ENCODE results near the gene MRPL34. TPM values are rescaled to one million over a fixed set of nuclear protein-coding genes. Genes with fewer than 3 reads are reported as not detected.

Gene MRPL34
- polyA plus RNA-seq: 100 to 1,000 TPM in 1 of 2 donors, 10 to 100 TPM in 1; 72.1 to 102 TPM

DNA sequence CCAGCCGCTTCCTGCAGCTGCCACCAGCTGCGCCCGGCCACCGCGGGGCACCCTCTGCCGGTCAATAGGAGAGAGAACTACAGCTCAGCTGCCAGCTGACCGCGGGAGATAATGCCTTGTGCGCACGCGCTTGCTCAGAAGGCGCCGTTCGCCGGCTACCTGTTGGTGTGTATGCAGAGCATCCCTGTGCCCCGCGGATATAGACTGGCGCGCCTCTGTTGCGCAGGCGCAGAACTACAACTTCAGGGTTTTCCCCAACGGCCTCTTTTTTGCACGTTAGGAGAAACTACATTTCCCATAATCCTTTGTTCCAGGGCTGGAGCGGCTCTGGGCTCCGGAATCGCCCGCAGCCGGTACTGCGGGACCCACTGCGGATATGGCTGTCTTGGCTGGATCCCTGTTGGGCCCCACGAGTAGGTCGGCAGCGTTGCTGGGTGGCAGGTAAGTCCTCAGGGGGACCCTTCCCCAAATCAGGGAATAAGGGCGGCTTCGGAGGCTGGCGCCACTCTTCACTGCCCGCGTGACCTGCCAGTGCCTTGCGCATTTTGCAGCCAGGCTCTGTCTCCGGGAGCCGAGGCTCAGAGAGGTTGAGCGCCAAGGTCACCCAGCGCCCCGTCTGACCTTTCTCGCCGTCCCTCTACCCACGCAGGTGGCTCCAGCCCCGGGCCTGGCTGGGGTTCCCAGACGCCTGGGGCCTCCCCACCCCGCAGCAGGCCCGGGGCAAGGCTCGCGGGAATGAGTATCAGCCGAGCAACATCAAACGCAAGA is at the start of gene MRPL34:
Gene MRPL34 (plus strand): TSS at position 356 of the 768 bp plus-strand sequence. CDS start 21 bp downstream, at position 377.
- Histone ChIP-seq H3K27me3 (ENCODE audit: control insufficient read depth in 1 of 2, insufficient read depth in 2 of 2, low read length in 2 of 2) (no peaks in the 10 kb centered on the region), H3K4me3 (ENCODE audit: low read depth in 1 of 2, low read length in 2 of 2) (peak within 1 kb of the TSS; percentile 71 to 80), H3K4me1 (ENCODE audit: control insufficient read depth in 2 of 2, insufficient read depth in 2 of 2, low read length in 1 of 2) (peaks cover 4 to 16% of the 10 kb centered on the region in 2 donors), H3K27ac (ENCODE audit: low read depth in 2 of 2, low read length in 1 of 2) (peak within 1 kb of the TSS; percentile 95), H3K36me3 (ENCODE audit: control insufficient read depth in 2 of 2, insufficient read depth in 2 of 2, low read length in 1 of 2) (peaks cover 0 to 3% of the 10 kb centered on the region in 2 donors), H3K9me3 (ENCODE audit: control insufficient read depth in 2 of 2, insufficient read depth in 1 of 2, low read depth in 1 of 2, low read length in 1 of 2) (no peaks in the 10 kb centered on the region)
- 0 to 1% methylated on average over 55 of the region's 55 CpGs for WGBS, 2 donors

DNA sequence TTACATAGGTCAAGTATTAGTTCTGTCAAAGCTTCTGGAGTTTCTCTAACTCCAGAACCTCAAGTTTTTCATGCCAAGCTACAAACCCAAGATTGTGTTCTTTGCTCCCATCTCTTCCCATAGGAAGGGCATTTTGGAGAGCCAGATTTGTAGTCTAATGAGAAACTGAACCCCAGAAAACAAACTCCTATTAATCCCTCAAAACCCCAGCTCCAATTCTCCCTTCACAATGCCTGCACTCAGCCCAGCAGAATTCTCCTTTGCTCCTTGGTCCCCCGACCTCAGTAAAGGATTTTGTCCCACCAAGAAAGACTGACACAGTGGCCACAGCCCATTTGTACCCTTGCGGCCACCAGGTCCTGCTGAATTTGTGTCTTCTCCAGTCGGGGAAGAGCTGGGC is 49.5 kb upstream of the MRPL34 start:
- 83 to 86% methylated on average over 3 of the region's 3 CpGs for WGBS, 2 donors
- no peaks in the 10 kb centered on the region for H3K36me3 ChIP-seq (ENCODE audit: control insufficient read depth in 2 of 2, insufficient read depth in 2 of 2, low read length in 1 of 2)
- peaks cover 0 to 3% of the 10 kb centered on the region in 2 donors for H3K9me3 ChIP-seq (ENCODE audit: control insufficient read depth in 2 of 2, insufficient read depth in 1 of 2, low read depth in 1 of 2, low read length in 1 of 2)
- H3K27me3 ChIP-seq (ENCODE audit: control insufficient read depth in 1 of 2, insufficient read depth in 2 of 2, low read length in 2 of 2): no peaks in the 10 kb centered on the region
- no peak overlapping the region for H3K27ac ChIP-seq (ENCODE audit: low read depth in 2 of 2, low read length in 1 of 2)
- H3K4me3 ChIP-seq (ENCODE audit: low read depth in 1 of 2, low read length in 2 of 2): no peak overlapping the region
- H3K4me1 ChIP-seq (ENCODE audit: control insufficient read depth in 2 of 2, insufficient read depth in 2 of 2, low read length in 1 of 2): peaks cover 0 to 2% of the 10 kb centered on the region in 2 donors

GRCh38 chr19:17259118-17259780 is 46.4 kb upstream of the MRPL34 start:
- Histone ChIP-seq H3K9me3 (ENCODE audit: control insufficient read depth in 2 of 2, insufficient read depth in 1 of 2, low read depth in 1 of 2, low read length in 1 of 2) (peaks cover 0 to 3% of the 10 kb centered on the region in 2 donors), H3K27me3 (ENCODE audit: control insufficient read depth in 1 of 2, insufficient read depth in 2 of 2, low read length in 2 of 2) (no peaks in the 10 kb centered on the region), H3K36me3 (ENCODE audit: control insufficient read depth in 2 of 2, insufficient read depth in 2 of 2, low read length in 1 of 2) (no peaks in the 10 kb centered on the region), H3K27ac (ENCODE audit: low read depth in 2 of 2, low read length in 1 of 2) (no peak overlapping the region), H3K4me3 (ENCODE audit: low read depth in 1 of 2, low read length in 2 of 2) (no peak overlapping the region), H3K4me1 (ENCODE audit: control insufficient read depth in 2 of 2, insufficient read depth in 2 of 2, low read length in 1 of 2) (peaks cover 0 to 2% of the 10 kb centered on the region in 2 donors)
- 87 to 93% methylated on average over 9 of the region's 9 CpGs for WGBS, 2 donors

DNA sequence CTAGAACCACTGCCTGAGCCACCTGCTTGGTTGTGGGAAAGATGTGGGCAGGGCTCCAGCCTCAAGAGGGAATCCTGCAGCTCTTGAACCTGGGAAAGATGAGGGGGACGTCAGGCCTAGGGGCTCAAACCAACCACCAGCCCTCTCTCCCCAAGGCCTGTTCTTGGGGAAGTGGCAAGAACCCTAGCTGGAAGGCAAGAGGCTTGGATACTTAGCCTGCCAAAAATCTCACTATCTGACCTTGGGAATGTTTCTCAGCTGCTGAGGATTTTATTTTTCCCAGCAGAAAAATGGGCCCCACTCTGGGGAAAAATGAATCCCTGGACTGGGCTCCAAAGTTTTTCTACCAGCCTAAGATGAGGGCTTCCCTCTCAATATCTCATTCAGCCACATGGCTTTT is 45.7 kb upstream of the MRPL34 start:
- peaks cover 0 to 3% of the 10 kb centered on the region in 2 donors for H3K9me3 ChIP-seq (ENCODE audit: control insufficient read depth in 2 of 2, insufficient read depth in 1 of 2, low read depth in 1 of 2, low read length in 1 of 2)
- no peak overlapping the region for H3K27ac ChIP-seq (ENCODE audit: low read depth in 2 of 2, low read length in 1 of 2)
- no peaks in the 10 kb centered on the region for H3K36me3 ChIP-seq (ENCODE audit: control insufficient read depth in 2 of 2, insufficient read depth in 2 of 2, low read length in 1 of 2)
- no peaks in the 10 kb centered on the region for H3K27me3 ChIP-seq (ENCODE audit: control insufficient read depth in 1 of 2, insufficient read depth in 2 of 2, low read length in 2 of 2)
- peaks cover 0 to 2% of the 10 kb centered on the region in 2 donors for H3K4me1 ChIP-seq (ENCODE audit: control insufficient read depth in 2 of 2, insufficient read depth in 2 of 2, low read length in 1 of 2)
- no peak overlapping the region for H3K4me3 ChIP-seq (ENCODE audit: low read depth in 1 of 2, low read length in 2 of 2)
- 64 to 69% methylated on average over 1 of the region's 1 CpG for WGBS, 2 donors

DNA sequence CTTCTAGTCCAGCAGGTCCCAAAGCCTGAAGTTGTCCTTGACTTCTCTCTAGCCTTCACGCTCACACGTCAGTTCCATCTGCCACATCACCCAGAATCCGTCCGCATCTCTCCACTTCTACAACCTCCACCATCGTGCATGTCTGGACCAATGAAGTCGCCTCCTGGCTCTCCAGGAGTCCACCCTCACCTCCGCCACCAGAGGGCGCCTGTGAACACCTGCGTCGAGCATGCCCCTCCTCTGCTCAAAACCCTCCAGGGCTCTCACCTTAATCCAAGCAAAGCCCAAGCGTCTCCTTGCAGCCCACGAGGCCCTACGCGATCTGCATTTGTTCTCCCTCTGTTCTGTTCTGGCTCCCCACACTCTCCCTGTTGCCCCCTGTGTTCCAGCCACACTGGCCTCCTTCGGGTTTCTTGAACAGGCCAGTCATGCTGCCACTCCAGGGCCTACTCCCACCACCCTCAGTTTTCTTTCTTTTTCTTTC is 44.8 kb upstream of the MRPL34 start:
- H3K36me3 ChIP-seq (ENCODE audit: control insufficient read depth in 2 of 2, insufficient read depth in 2 of 2, low read length in 1 of 2): no peaks in the 10 kb centered on the region
- peaks cover 0 to 2% of the 10 kb centered on the region in 2 donors for H3K4me1 ChIP-seq (ENCODE audit: control insufficient read depth in 2 of 2, insufficient read depth in 2 of 2, low read length in 1 of 2)
- no peaks in the 10 kb centered on the region for H3K27me3 ChIP-seq (ENCODE audit: control insufficient read depth in 1 of 2, insufficient read depth in 2 of 2, low read length in 2 of 2)
- H3K9me3 ChIP-seq (ENCODE audit: control insufficient read depth in 2 of 2, insufficient read depth in 1 of 2, low read depth in 1 of 2, low read length in 1 of 2): peaks cover 0 to 3% of the 10 kb centered on the region in 2 donors
- WGBS, 2 donors: 16 to 21% methylated on average over 15 of the region's 15 CpGs
- no peak overlapping the region for H3K4me3 ChIP-seq (ENCODE audit: low read depth in 1 of 2, low read length in 2 of 2)
- no peak overlapping the region for H3K27ac ChIP-seq (ENCODE audit: low read depth in 2 of 2, low read length in 1 of 2)

DNA sequence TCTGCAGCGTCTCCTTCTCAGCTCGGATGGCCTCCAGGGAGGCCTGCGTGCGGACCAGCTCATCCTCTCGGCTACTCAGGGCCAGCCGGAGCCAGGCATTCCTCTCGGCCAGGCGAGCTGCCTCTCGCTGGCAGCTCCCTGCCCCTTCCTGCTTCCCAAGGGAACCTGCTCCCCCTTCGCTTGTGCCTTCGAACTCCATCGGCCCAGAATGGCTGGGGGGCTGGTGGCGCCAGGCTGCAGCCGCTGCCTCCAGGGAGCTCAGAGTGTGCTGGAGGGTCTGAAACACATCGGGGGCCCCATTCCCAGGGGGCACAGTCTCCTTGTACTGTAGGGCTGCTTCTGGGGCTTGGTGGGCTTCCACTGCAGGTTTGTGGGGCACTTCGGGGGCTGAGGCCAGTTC is 43.1 kb upstream of the MRPL34 start:
- WGBS, 2 donors: 68 to 71% methylated on average over 16 of the region's 16 CpGs
- Histone ChIP-seq H3K9me3 (ENCODE audit: control insufficient read depth in 2 of 2, insufficient read depth in 1 of 2, low read depth in 1 of 2, low read length in 1 of 2) (peaks cover 0 to 3% of the 10 kb centered on the region in 2 donors), H3K4me1 (ENCODE audit: control insufficient read depth in 2 of 2, insufficient read depth in 2 of 2, low read length in 1 of 2) (peaks cover 0 to 2% of the 10 kb centered on the region in 2 donors), H3K36me3 (ENCODE audit: control insufficient read depth in 2 of 2, insufficient read depth in 2 of 2, low read length in 1 of 2) (no peaks in the 10 kb centered on the region), H3K4me3 (ENCODE audit: low read depth in 1 of 2, low read length in 2 of 2) (no peak overlapping the region), H3K27ac (ENCODE audit: low read depth in 2 of 2, low read length in 1 of 2) (no peak overlapping the region), H3K27me3 (ENCODE audit: control insufficient read depth in 1 of 2, insufficient read depth in 2 of 2, low read length in 2 of 2) (no peaks in the 10 kb centered on the region)

- Histone ChIP-seq H3K27me3 (ENCODE audit: control insufficient read depth in 1 of 2, insufficient read depth in 2 of 2, low read length in 2 of 2) (no peaks in the 10 kb centered on the region), H3K27ac (ENCODE audit: low read depth in 2 of 2, low read length in 1 of 2) (no peak overlapping the region), H3K36me3 (ENCODE audit: control insufficient read depth in 2 of 2, insufficient read depth in 2 of 2, low read length in 1 of 2) (peaks cover 0 to 4% of the 10 kb centered on the region in 2 donors), H3K4me3 (ENCODE audit: low read depth in 1 of 2, low read length in 2 of 2) (peak overlapping the region in 1 of 2 donors; percentile 35), H3K4me1 (ENCODE audit: control insufficient read depth in 2 of 2, insufficient read depth in 2 of 2, low read length in 1 of 2) (peaks cover 3 to 6% of the 10 kb centered on the region in 2 donors), H3K9me3 (ENCODE audit: control insufficient read depth in 2 of 2, insufficient read depth in 1 of 2, low read depth in 1 of 2, low read length in 1 of 2) (peaks cover 0 to 3% of the 10 kb centered on the region in 2 donors)
- 77 to 84% methylated on average over 23 of the region's 23 CpGs for WGBS, 2 donors
Measured at GRCh38 chr19:17263712-17264640, 41.7 kb upstream of the MRPL34 start.

DNA sequence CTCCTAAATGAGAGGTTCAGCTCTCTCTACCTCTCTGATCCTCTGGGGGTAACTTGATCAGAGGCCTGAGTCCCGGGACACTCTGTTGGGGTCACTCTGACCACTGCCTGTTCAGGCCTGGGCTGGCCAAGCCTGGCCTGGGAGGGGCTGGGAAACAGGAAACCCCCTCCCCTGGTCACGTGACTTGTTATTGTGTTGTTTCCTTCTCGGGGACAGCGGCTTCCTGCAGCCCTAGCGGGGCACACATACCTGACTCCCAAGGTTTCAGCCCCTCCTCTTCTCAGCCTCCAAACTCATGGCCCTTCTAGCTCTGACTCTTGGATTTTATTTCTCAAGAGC is 41.1 kb upstream of the MRPL34 start, which contains the start of gene USHBP1:
Gene USHBP1 (minus strand): TSS at position 105 of the 339 bp plus-strand sequence. CDS start 446 bp downstream, outside the sequence.
- peaks cover 0 to 5% of the 10 kb centered on the region in 2 donors for H3K36me3 ChIP-seq (ENCODE audit: control insufficient read depth in 2 of 2, insufficient read depth in 2 of 2, low read length in 1 of 2)
- no peak within 1 kb of the TSS for H3K27ac ChIP-seq (ENCODE audit: low read depth in 2 of 2, low read length in 1 of 2)
- H3K4me1 ChIP-seq (ENCODE audit: control insufficient read depth in 2 of 2, insufficient read depth in 2 of 2, low read length in 1 of 2): peaks cover 3 to 6% of the 10 kb centered on the region in 2 donors
- H3K4me3 ChIP-seq (ENCODE audit: low read depth in 1 of 2, low read length in 2 of 2): peak within 1 kb of the TSS in 1 of 2 donors; percentile 35
- WGBS, 2 donors: 33 to 42% methylated on average over 5 of the region's 5 CpGs
- H3K9me3 ChIP-seq (ENCODE audit: control insufficient read depth in 2 of 2, insufficient read depth in 1 of 2, low read depth in 1 of 2, low read length in 1 of 2): no peaks in the 10 kb centered on the region
- no peaks in the 10 kb centered on the region for H3K27me3 ChIP-seq (ENCODE audit: control insufficient read depth in 1 of 2, insufficient read depth in 2 of 2, low read length in 2 of 2)

DNA sequence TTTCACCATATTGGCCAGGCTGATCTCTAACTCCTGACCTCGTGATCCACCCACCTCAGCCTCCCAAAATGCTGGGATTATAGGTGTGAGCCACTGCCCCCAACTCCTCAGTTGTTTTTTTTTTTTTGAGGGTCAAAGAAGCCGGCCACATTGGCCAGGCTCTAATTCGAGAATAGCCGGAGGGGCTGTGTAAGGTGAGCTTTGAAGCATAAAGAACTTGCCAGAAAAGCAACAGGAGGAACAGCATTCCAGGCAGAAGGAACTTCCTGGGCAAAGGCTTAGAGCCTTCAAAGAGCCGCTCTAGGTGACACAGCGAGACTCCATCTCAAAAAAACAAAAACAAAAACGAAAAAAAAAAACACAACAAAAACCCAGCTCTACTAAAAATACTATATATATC is 39.6 kb upstream of the MRPL34 start:
- Histone ChIP-seq H3K27ac (ENCODE audit: low read depth in 2 of 2, low read length in 1 of 2) (no peak overlapping the region), H3K4me3 (ENCODE audit: low read depth in 1 of 2, low read length in 2 of 2) (no peak overlapping the region), H3K4me1 (ENCODE audit: control insufficient read depth in 2 of 2, insufficient read depth in 2 of 2, low read length in 1 of 2) (peaks cover 3 to 4% of the 10 kb centered on the region in 2 donors), H3K27me3 (ENCODE audit: control insufficient read depth in 1 of 2, insufficient read depth in 2 of 2, low read length in 2 of 2) (no peaks in the 10 kb centered on the region), H3K36me3 (ENCODE audit: control insufficient read depth in 2 of 2, insufficient read depth in 2 of 2, low read length in 1 of 2) (peaks cover 0 to 5% of the 10 kb centered on the region in 2 donors), H3K9me3 (ENCODE audit: control insufficient read depth in 2 of 2, insufficient read depth in 1 of 2, low read depth in 1 of 2, low read length in 1 of 2) (no peaks in the 10 kb centered on the region)
- 86 to 89% methylated on average over 7 of the region's 7 CpGs for WGBS, 2 donors

Data from esophagus (tissue), 2 donors.